Type B pancreatic cell (in vitro differentiated cells): ENCODE results near the gene CDK14. TPM values are rescaled to one million over a fixed set of nuclear protein-coding genes. Genes with fewer than 3 reads are reported as not detected.

Source experiments
- DNase-seq: peaks from one replicate; pipeline ENCODE4 v3.0.0; 2021; ENCODE audit warnings: mixed read lengths; ENCODE audit not compliant: unreplicated experiment; ENCODE audit errors: extremely low spot score
- H3K27ac Mint-ChIP-seq: 2 replicates; pipeline ENCODE4 v1.8.0; 2021; ENCODE audit warnings: mild to moderate bottlenecking, mixed read lengths
- H3K27me3 Mint-ChIP-seq: 2 replicates; pipeline ENCODE4 v1.8.0; 2021; ENCODE audit warnings: mixed read lengths
- H3K36me3 Mint-ChIP-seq: 2 replicates; pipeline ENCODE4 v1.8.0; 2021; ENCODE audit warnings: mixed read lengths
- H3K4me1 Mint-ChIP-seq: one replicate; pipeline ENCODE4 v1.8.0; 2021; ENCODE audit warnings: mixed read lengths; ENCODE audit not compliant: unreplicated experiment
- H3K4me3 Mint-ChIP-seq: 2 replicates; pipeline ENCODE4 v1.8.0; 2021; ENCODE audit warnings: mild to moderate bottlenecking, mixed read lengths
- H3K9me3 Mint-ChIP-seq: 2 replicates; pipeline ENCODE4 v1.8.0; 2021; ENCODE audit warnings: mixed read lengths
- total RNA-seq: library from RNA; stranded (reverse); gene quantifications from 2 replicates; pipeline ENCODE4 v1.2.1, GENCODE V29; 2021; ENCODE audit warnings: low replicate concordance
- TF ChIP-seq, protein P1 (sequence below): fragments of 200-600 bp; sonication (generic); conservative IDR thresholded peaks from 2 replicates; pipeline ENCODE4 v1.5.0; 2021; ENCODE audit warnings: antibody characterized with exemption, mild to moderate bottlenecking

The CDK14 gene
- total RNA-seq, 1 donor from 2014 or later: 43.5 TPM

GRCh38 chr7:90671571-90671970 is 75.5 kb downstream of the CDK14 start:
- H3K27me3 Mint-ChIP-seq: no peaks in the 10 kb centered on the region
- H3K9me3 Mint-ChIP-seq: no peaks in the 10 kb centered on the region
- H3K27ac Mint-ChIP-seq: no peak overlapping the region
- peaks cover 7% of the 10 kb centered on the region for H3K4me1 Mint-ChIP-seq
- peaks cover 9% of the 10 kb centered on the region for H3K36me3 Mint-ChIP-seq
- no peak for DNase-seq
- no peak overlapping the region for H3K4me3 Mint-ChIP-seq
- TF ChIP-seq, protein P1, sequence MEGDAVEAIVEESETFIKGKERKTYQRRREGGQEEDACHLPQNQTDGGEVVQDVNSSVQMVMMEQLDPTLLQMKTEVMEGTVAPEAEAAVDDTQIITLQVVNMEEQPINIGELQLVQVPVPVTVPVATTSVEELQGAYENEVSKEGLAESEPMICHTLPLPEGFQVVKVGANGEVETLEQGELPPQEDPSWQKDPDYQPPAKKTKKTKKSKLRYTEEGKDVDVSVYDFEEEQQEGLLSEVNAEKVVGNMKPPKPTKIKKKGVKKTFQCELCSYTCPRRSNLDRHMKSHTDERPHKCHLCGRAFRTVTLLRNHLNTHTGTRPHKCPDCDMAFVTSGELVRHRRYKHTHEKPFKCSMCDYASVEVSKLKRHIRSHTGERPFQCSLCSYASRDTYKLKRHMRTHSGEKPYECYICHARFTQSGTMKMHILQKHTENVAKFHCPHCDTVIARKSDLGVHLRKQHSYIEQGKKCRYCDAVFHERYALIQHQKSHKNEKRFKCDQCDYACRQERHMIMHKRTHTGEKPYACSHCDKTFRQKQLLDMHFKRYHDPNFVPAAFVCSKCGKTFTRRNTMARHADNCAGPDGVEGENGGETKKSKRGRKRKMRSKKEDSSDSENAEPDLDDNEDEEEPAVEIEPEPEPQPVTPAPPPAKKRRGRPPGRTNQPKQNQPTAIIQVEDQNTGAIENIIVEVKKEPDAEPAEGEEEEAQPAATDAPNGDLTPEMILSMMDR: no peak

DNA sequence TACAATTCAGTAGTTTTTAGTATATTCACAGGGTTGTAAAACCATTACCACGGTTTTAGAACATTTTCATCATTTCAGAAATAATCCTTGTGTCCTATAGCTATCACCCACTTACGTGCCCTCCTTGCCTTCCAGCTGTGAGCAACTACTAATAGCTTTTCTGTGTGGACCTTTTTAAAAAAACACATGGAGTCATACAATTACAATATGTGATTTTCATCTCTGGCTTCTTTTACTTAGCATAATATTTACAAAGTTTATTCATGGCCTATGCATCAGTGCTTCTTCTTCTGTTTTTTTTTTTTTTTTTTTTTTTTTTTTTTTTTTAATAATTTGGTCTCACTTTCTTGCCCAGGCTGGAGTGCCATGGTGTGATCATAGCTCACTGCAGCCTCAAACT is 76.1 kb downstream of the CDK14 start:
- Mint-ChIP-seq H3K9me3 (no peaks in the 10 kb centered on the region), H3K27ac (no peak overlapping the region), H3K4me1 (peaks cover 7% of the 10 kb centered on the region), H3K4me3 (no peak overlapping the region), H3K27me3 (no peaks in the 10 kb centered on the region), H3K36me3 (peaks cover 9% of the 10 kb centered on the region)
- TF ChIP-seq, protein P1: no peak
- no peak for DNase-seq

- Mint-ChIP-seq H3K9me3 (no peaks in the 10 kb centered on the region), H3K36me3 (peaks cover 9% of the 10 kb centered on the region), H3K27ac (no peak overlapping the region), H3K4me3 (no peak overlapping the region), H3K4me1 (peaks cover 11% of the 10 kb centered on the region), H3K27me3 (no peaks in the 10 kb centered on the region)
- no peak for DNase-seq
- TF ChIP-seq, protein P1: no peak
Observed at GRCh38 chr7:90674625-90675024, 78.5 kb downstream of the CDK14 start.

- Mint-ChIP-seq H3K27me3 (no peaks in the 10 kb centered on the region), H3K9me3 (no peaks in the 10 kb centered on the region), H3K36me3 (peaks cover under 1% of the 10 kb centered on the region), H3K4me3 (no peak overlapping the region), H3K27ac (no peak overlapping the region), H3K4me1 (peaks cover 11% of the 10 kb centered on the region)
- TF ChIP-seq, protein P1: no peak
- DNase-seq: no peak
Observed at GRCh38 chr7:90675982-90676381, 79.9 kb downstream of the CDK14 start.

DNA sequence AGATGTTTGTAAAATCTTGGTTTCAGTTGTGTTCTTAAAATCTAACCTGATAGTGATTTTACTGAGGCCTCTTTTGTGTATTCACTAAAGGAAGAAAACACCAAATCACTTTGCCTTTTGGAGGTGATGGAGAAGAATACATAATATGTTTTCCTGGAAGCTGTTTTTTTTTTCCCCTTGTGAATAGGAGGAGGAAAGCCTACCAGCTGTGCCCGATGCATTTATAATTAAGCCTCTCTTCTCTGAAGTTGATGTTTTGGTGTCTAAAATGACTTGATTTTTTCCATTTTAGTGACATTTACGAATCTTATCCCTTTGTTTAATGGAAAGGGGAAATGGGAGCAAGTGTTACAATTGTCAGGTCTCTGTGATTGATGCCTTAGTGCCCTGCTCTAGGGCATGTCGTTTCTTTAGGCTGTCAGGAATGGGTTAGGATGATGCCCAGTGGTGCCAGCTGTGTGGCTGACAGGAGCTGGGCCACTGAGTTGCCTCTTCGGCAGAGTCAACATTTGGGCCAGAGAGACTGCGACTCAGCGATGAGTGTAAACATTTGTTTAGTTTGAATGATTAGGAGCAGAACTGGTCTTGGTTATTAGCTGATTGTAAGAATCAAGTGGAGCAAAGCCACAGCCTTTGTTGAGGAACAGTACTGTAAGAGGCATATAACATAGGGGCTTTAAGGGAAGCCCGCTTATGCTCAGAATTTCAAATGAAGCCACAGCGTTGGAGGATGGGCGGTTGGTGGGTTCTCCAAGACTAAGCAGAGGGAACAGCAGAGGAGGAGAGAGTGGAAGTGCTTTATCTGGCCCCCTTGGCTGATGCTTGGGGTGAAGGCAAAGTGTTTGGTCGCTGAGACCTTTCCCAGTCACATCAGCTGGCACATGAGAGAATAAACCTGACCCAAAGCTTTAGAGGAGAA is 81.6 kb downstream of the CDK14 start:
- no peaks in the 10 kb centered on the region for H3K27me3 Mint-ChIP-seq
- H3K4me3 Mint-ChIP-seq: no peak overlapping the region
- DNase-seq: no peak
- peaks cover 18% of the 10 kb centered on the region for H3K4me1 Mint-ChIP-seq
- H3K36me3 Mint-ChIP-seq: no peaks in the 10 kb centered on the region
- TF ChIP-seq, protein P1: no peak
- no peak overlapping the region for H3K27ac Mint-ChIP-seq
- no peaks in the 10 kb centered on the region for H3K9me3 Mint-ChIP-seq
